ENCODE results near the gene PWWP2B.

Gene PWWP2B

GRCh38 chr10:132354356-132355094 lies 42.5 kb upstream of the PWWP2B start:
- H3K27me3 ChIP-seq (ENCODE audit: control insufficient read depth, insufficient read depth, low read length, poor library complexity, severe bottlenecking) = no peaks in the 10 kb centered on the region
- WGBS, 2 experiments = 88 to 89% methylated on average over 32 of the region's 32 CpGs
- H3K27ac ChIP-seq (ENCODE audit: insufficient read depth, low read depth, low read length, poor library complexity, severe bottlenecking) = no peak overlapping the region
- no peak overlapping the region for H3K4me3 ChIP-seq (ENCODE audit: insufficient read depth, low read depth, low read length)
- no peaks in the 10 kb centered on the region for H3K36me3 ChIP-seq (ENCODE audit: control insufficient read depth, insufficient read depth, low read length)
- no peaks in the 10 kb centered on the region for H3K4me1 ChIP-seq (ENCODE audit: control insufficient read depth, insufficient read depth, low read length)
- H3K9me3 ChIP-seq (ENCODE audit: control insufficient read depth, low read length) = no peaks in the 10 kb centered on the region

- Histone ChIP-seq H3K27ac (ENCODE audit: insufficient read depth, low read depth, low read length, poor library complexity, severe bottlenecking) (no peak overlapping the region), H3K36me3 (ENCODE audit: control insufficient read depth, insufficient read depth, low read length) (no peaks in the 10 kb centered on the region), H3K9me3 (ENCODE audit: control insufficient read depth, low read length) (no peaks in the 10 kb centered on the region), H3K4me3 (ENCODE audit: insufficient read depth, low read depth, low read length) (no peak overlapping the region), H3K27me3 (ENCODE audit: control insufficient read depth, insufficient read depth, low read length, poor library complexity, severe bottlenecking) (no peaks in the 10 kb centered on the region), H3K4me1 (ENCODE audit: control insufficient read depth, insufficient read depth, low read length) (no peaks in the 10 kb centered on the region)
- 92 to 95% methylated on average over 17 of the region's 17 CpGs for WGBS, 2 experiments
These were observed 41.7 kb upstream of the PWWP2B start for GRCh38 chr10:132355297-132355696.

GRCh38 chr10:132355754-132356153 lies 41.2 kb upstream of the PWWP2B start:
- Histone ChIP-seq H3K4me3 (ENCODE audit: insufficient read depth, low read depth, low read length) (no peak overlapping the region), H3K36me3 (ENCODE audit: control insufficient read depth, insufficient read depth, low read length) (no peaks in the 10 kb centered on the region), H3K9me3 (ENCODE audit: control insufficient read depth, low read length) (no peaks in the 10 kb centered on the region), H3K27me3 (ENCODE audit: control insufficient read depth, insufficient read depth, low read length, poor library complexity, severe bottlenecking) (no peaks in the 10 kb centered on the region), H3K27ac (ENCODE audit: insufficient read depth, low read depth, low read length, poor library complexity, severe bottlenecking) (no peak overlapping the region), H3K4me1 (ENCODE audit: control insufficient read depth, insufficient read depth, low read length) (no peaks in the 10 kb centered on the region)
- 95% methylated on average over 13 of the region's 13 CpGs for WGBS, 2 experiments

GRCh38 chr10:132356621-132357195 lies 40.3 kb upstream of the PWWP2B start:
- Histone ChIP-seq H3K9me3 (ENCODE audit: control insufficient read depth, low read length) (no peaks in the 10 kb centered on the region), H3K4me3 (ENCODE audit: insufficient read depth, low read depth, low read length) (no peak overlapping the region), H3K4me1 (ENCODE audit: control insufficient read depth, insufficient read depth, low read length) (no peaks in the 10 kb centered on the region), H3K27me3 (ENCODE audit: control insufficient read depth, insufficient read depth, low read length, poor library complexity, severe bottlenecking) (no peaks in the 10 kb centered on the region), H3K36me3 (ENCODE audit: control insufficient read depth, insufficient read depth, low read length) (no peaks in the 10 kb centered on the region), H3K27ac (ENCODE audit: insufficient read depth, low read depth, low read length, poor library complexity, severe bottlenecking) (no peak overlapping the region)
- WGBS, 2 experiments = 93 to 97% methylated on average over 12 of the region's 12 CpGs

GRCh38 chr10:132357286-132358058 lies 39.5 kb upstream of the PWWP2B start:
- H3K27ac ChIP-seq (ENCODE audit: insufficient read depth, low read depth, low read length, poor library complexity, severe bottlenecking) = no peak overlapping the region
- H3K36me3 ChIP-seq (ENCODE audit: control insufficient read depth, insufficient read depth, low read length) = no peaks in the 10 kb centered on the region
- no peaks in the 10 kb centered on the region for H3K9me3 ChIP-seq (ENCODE audit: control insufficient read depth, low read length)
- no peaks in the 10 kb centered on the region for H3K4me1 ChIP-seq (ENCODE audit: control insufficient read depth, insufficient read depth, low read length)
- no peak overlapping the region for H3K4me3 ChIP-seq (ENCODE audit: insufficient read depth, low read depth, low read length)
- 95 to 97% methylated on average over 15 of the region's 15 CpGs for WGBS, 2 experiments
- H3K27me3 ChIP-seq (ENCODE audit: control insufficient read depth, insufficient read depth, low read length, poor library complexity, severe bottlenecking) = no peaks in the 10 kb centered on the region

- WGBS, 2 experiments = 82 to 83% methylated on average over 20 of the region's 21 CpGs
- Histone ChIP-seq H3K36me3 (ENCODE audit: control insufficient read depth, insufficient read depth, low read length) (no peaks in the 10 kb centered on the region), H3K27ac (ENCODE audit: insufficient read depth, low read depth, low read length, poor library complexity, severe bottlenecking) (no peak overlapping the region), H3K9me3 (ENCODE audit: control insufficient read depth, low read length) (no peaks in the 10 kb centered on the region), H3K4me3 (ENCODE audit: insufficient read depth, low read depth, low read length) (no peak overlapping the region), H3K4me1 (ENCODE audit: control insufficient read depth, insufficient read depth, low read length) (no peaks in the 10 kb centered on the region), H3K27me3 (ENCODE audit: control insufficient read depth, insufficient read depth, low read length, poor library complexity, severe bottlenecking) (no peaks in the 10 kb centered on the region)
These were observed 37.5 kb upstream of the PWWP2B start for GRCh38 chr10:132359305-132360040.

GRCh38 chr10:132360766-132361447 lies 36.1 kb upstream of the PWWP2B start:
- Histone ChIP-seq H3K4me1 (ENCODE audit: control insufficient read depth, insufficient read depth, low read length) (no peaks in the 10 kb centered on the region), H3K4me3 (ENCODE audit: insufficient read depth, low read depth, low read length) (no peak overlapping the region), H3K36me3 (ENCODE audit: control insufficient read depth, insufficient read depth, low read length) (no peaks in the 10 kb centered on the region), H3K27ac (ENCODE audit: insufficient read depth, low read depth, low read length, poor library complexity, severe bottlenecking) (no peak overlapping the region), H3K27me3 (ENCODE audit: control insufficient read depth, insufficient read depth, low read length, poor library complexity, severe bottlenecking) (no peaks in the 10 kb centered on the region), H3K9me3 (ENCODE audit: control insufficient read depth, low read length) (no peaks in the 10 kb centered on the region)
- 66 to 67% methylated on average over 22 of the region's 22 CpGs for WGBS, 2 experiments

GRCh38 chr10:132361581-132362101 lies 35.4 kb upstream of the PWWP2B start:
- Histone ChIP-seq H3K4me1 (ENCODE audit: control insufficient read depth, insufficient read depth, low read length) (no peaks in the 10 kb centered on the region), H3K9me3 (ENCODE audit: control insufficient read depth, low read length) (no peaks in the 10 kb centered on the region), H3K4me3 (ENCODE audit: insufficient read depth, low read depth, low read length) (no peak overlapping the region), H3K27me3 (ENCODE audit: control insufficient read depth, insufficient read depth, low read length, poor library complexity, severe bottlenecking) (no peaks in the 10 kb centered on the region), H3K36me3 (ENCODE audit: control insufficient read depth, insufficient read depth, low read length) (no peaks in the 10 kb centered on the region), H3K27ac (ENCODE audit: insufficient read depth, low read depth, low read length, poor library complexity, severe bottlenecking) (no peak overlapping the region)
- 82 to 90% methylated on average over 15 of the region's 15 CpGs for WGBS, 2 experiments

- H3K27ac ChIP-seq (ENCODE audit: insufficient read depth, low read depth, low read length, poor library complexity, severe bottlenecking) = no peak overlapping the region
- no peaks in the 10 kb centered on the region for H3K4me1 ChIP-seq (ENCODE audit: control insufficient read depth, insufficient read depth, low read length)
- no peaks in the 10 kb centered on the region for H3K27me3 ChIP-seq (ENCODE audit: control insufficient read depth, insufficient read depth, low read length, poor library complexity, severe bottlenecking)
- WGBS, 2 experiments = 83 to 89% methylated on average over 12 of the region's 12 CpGs
- H3K36me3 ChIP-seq (ENCODE audit: control insufficient read depth, insufficient read depth, low read length) = no peaks in the 10 kb centered on the region
- H3K9me3 ChIP-seq (ENCODE audit: control insufficient read depth, low read length) = no peaks in the 10 kb centered on the region
- H3K4me3 ChIP-seq (ENCODE audit: insufficient read depth, low read depth, low read length) = no peak overlapping the region
These were observed 34.8 kb upstream of the PWWP2B start for GRCh38 chr10:132362151-132362611.

Measured in ectodermal cell (in vitro differentiated cells).